Testis (tissue), 2 donors: ENCODE data around the gene HAO1.

Source experiments
- POLR2A ChIP-seq: fragments of 450-650 bp; IDR thresholded peaks from one replicate; pipeline ENCODE4 v1.6.1; 2017; ENCODE audit warnings: antibody characterized with exemption, mild to moderate bottlenecking, moderate library complexity
- TF ChIP-seq, protein P1 (sequence below), 3 experiments: fragments of 450-650 bp in 2 of 3; fragments of 200-600 bp in 1 of 3; sonication (generic) in 1 of 3; IDR thresholded peaks; one replicate each; pipeline ENCODE4 v1.5.1; 2016 to 2019; ENCODE audit warnings: antibody characterized with exemption in 3 of 3, mild to moderate bottlenecking in 2 of 3, moderate library complexity in 1 of 3

GRCh38 chr20:7967199-7967844, 27.1 kb upstream of the HAO1 start:
- TF ChIP-seq, protein P1, sequence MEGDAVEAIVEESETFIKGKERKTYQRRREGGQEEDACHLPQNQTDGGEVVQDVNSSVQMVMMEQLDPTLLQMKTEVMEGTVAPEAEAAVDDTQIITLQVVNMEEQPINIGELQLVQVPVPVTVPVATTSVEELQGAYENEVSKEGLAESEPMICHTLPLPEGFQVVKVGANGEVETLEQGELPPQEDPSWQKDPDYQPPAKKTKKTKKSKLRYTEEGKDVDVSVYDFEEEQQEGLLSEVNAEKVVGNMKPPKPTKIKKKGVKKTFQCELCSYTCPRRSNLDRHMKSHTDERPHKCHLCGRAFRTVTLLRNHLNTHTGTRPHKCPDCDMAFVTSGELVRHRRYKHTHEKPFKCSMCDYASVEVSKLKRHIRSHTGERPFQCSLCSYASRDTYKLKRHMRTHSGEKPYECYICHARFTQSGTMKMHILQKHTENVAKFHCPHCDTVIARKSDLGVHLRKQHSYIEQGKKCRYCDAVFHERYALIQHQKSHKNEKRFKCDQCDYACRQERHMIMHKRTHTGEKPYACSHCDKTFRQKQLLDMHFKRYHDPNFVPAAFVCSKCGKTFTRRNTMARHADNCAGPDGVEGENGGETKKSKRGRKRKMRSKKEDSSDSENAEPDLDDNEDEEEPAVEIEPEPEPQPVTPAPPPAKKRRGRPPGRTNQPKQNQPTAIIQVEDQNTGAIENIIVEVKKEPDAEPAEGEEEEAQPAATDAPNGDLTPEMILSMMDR (IDR thresholded peaks at IDR 0.05) = no peak
- TF ChIP-seq POLR2A = no peak
